GM12865 (cell line): ENCODE results near the gene KRTAP1-4.
"Not testable (repeated sequence)": the region's sequence is repeated elsewhere in the genome, so short reads cannot be mapped to it uniquely, and the experiment has no call there.

Experiments
- DNase-seq: peaks from one replicate; pipeline ENCODE4 v3.0.0; 2010; ENCODE audit warnings: low read depth
- H3K4me3 ChIP-seq: 2 replicates; pipeline ENCODE4 v1.5.1; 2011; ENCODE audit warnings: mild to moderate bottlenecking, low read depth, low read length, control low read depth
- TF ChIP-seq, protein P1 (sequence below): IDR thresholded peaks from 2 replicates; pipeline ENCODE4 v1.5.1; 2011; ENCODE audit warnings: low read length, control low read depth, low read depth, inconsistent platforms; ENCODE audit not compliant: insufficient read depth; ENCODE audit errors: missing control alignments

KRTAP1-4 gene

DNA sequence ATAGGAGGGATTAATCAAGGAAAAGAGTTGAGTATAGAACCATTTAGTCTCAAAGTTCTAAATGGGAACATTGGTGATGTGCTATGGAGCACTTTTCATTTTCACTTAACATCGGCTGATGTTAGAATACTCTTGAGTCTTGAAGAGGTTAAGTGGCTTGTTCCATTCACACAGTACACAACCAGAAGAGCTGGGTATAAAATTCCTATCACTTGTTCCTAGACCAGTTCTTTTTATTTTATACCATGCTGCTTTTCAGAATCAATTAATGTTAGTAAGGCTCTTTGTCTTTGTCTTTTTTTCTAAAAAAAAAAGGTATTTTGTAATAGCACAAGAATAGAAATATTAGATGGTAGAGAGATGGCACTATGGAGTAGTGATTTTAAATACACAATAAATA is 13.0 kb upstream of the KRTAP1-4 start:
- no peak overlapping the region for H3K4me3 ChIP-seq
- TF ChIP-seq, protein P1, sequence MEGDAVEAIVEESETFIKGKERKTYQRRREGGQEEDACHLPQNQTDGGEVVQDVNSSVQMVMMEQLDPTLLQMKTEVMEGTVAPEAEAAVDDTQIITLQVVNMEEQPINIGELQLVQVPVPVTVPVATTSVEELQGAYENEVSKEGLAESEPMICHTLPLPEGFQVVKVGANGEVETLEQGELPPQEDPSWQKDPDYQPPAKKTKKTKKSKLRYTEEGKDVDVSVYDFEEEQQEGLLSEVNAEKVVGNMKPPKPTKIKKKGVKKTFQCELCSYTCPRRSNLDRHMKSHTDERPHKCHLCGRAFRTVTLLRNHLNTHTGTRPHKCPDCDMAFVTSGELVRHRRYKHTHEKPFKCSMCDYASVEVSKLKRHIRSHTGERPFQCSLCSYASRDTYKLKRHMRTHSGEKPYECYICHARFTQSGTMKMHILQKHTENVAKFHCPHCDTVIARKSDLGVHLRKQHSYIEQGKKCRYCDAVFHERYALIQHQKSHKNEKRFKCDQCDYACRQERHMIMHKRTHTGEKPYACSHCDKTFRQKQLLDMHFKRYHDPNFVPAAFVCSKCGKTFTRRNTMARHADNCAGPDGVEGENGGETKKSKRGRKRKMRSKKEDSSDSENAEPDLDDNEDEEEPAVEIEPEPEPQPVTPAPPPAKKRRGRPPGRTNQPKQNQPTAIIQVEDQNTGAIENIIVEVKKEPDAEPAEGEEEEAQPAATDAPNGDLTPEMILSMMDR, result no peak
- DNase-seq, result no peak

GRCh38 chr17:41040783-41041571 is 11.0 kb upstream of the KRTAP1-4 start, which contains the start of gene KRTAP1-1:
KRTAP1-1 (minus strand) TSS chr17:41041450; CDS start chr17:41041397, 53 bp downstream.
- DNase-seq, H3K4me3 ChIP-seq: not testable (repeated sequence)

DNA sequence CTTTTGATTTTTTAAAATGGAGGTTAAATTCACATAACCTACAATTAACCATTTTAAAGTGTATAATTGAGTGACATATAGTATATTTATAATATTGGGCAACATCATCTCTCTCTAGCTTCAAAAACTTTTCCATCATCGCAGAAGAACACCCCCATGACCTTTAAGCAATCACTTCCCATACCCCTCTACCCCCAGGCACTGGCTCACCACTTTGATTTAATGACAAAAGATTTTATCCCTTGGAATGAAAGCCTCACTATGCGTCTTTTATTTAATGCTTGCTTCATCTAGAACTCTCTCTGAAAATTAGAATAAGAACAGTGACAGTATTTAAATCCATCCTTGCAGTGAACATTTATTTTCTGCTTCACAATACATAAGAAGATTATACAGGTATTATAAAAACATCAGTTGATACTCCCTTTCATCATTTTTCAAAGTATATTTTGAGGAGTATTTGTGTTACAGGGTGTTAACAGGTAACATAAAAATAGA is 7.9 kb upstream of the KRTAP1-4 start:
- DNase-seq, result no peak
- TF ChIP-seq, protein P1, result no peak
- H3K4me3 ChIP-seq, result no peak overlapping the region

DNA sequence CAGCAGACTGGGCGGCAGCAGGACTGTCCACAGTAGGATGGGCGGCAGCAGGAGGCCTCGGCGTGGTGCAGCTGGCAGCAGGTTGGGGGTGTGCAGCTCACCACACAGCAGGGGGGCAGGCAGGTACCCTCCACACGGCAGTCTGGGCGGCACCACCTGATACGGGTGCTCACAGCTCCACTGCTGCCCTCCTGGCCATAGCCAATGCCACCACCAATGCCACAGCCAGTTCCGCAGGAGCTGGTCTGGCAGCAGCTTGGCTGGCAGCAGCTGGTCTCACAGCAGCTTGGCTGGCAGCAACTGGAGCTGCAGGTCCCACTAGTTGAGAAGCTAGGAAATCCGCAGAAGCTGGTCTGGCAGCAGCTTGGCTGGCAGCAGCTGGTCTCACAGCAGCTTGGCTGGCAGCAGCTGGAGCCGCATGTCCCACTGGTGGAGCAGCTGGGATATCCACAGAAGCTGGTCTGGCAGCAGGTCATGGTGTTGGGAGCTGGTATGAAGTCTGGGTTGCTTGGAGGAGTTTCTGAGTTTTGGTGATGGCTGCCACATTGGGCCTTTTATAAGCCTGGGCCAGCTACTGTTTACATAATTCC is 4.4 kb upstream of the KRTAP1-4 start, which contains the start of gene KRTAP1-3:
TSS of gene KRTAP1-3 (minus strand) at position 529 of the 590 bp plus-strand sequence. CDS start at position 476, 53 bp downstream.
- H3K4me3 ChIP-seq, DNase-seq: not testable (repeated sequence)

- H3K4me3 ChIP-seq, result no peak within 1 kb of the TSS
- no peak for DNase-seq
- TF ChIP-seq, protein P1, result no peak
Measured at GRCh38 chr17:41026715-41027471, 3.1 kb downstream of the KRTAP1-4 start, which contains the start of gene KRTAP1-5. KRTAP1-5 (minus strand) TSS chr17:41027208; CDS start chr17:41027155, 53 bp downstream.

- TF ChIP-seq, protein P1, result no peak
- no peak overlapping the region for H3K4me3 ChIP-seq
- no peak for DNase-seq
Measured at GRCh38 chr17:41024697-41025096, 5.3 kb downstream of the KRTAP1-4 start.

- H3K4me3 ChIP-seq, result no peak overlapping the region
- no peak for DNase-seq
- TF ChIP-seq, protein P1, result no peak
Measured at GRCh38 chr17:41020336-41020735, 9.7 kb downstream of the KRTAP1-4 start.
